ENCODE data around the gene TYW1. TPM values are rescaled to one million over a fixed set of nuclear protein-coding genes. Genes with fewer than 3 reads are reported as not detected.
A peak's percentile ranks its signal among the peaks of the same experiment; 100 is the strongest.
"Not testable (repeated sequence)": the region's sequence is repeated elsewhere in the genome, so short reads cannot be mapped to it uniquely, and the experiment has no call there.

Gene TYW1
- total RNA-seq, 1 donor from 2014 or later, result 20.0 TPM

- Histone ChIP-seq H3K4me1 (no peaks in the 10 kb centered on the region), H3K9me3 (no peaks in the 10 kb centered on the region), H3K27ac (no peak overlapping the region), H3K27me3 (no peaks in the 10 kb centered on the region), H3K36me3 (peaks cover 11% of the 10 kb centered on the region), H3K4me3 (no peak overlapping the region)
- DNase-seq, result no peak
- intact Hi-C loops (cut with DNase I), result no loop called here
- no peak for ATAC-seq
- TF ChIP-seq, protein P1, sequence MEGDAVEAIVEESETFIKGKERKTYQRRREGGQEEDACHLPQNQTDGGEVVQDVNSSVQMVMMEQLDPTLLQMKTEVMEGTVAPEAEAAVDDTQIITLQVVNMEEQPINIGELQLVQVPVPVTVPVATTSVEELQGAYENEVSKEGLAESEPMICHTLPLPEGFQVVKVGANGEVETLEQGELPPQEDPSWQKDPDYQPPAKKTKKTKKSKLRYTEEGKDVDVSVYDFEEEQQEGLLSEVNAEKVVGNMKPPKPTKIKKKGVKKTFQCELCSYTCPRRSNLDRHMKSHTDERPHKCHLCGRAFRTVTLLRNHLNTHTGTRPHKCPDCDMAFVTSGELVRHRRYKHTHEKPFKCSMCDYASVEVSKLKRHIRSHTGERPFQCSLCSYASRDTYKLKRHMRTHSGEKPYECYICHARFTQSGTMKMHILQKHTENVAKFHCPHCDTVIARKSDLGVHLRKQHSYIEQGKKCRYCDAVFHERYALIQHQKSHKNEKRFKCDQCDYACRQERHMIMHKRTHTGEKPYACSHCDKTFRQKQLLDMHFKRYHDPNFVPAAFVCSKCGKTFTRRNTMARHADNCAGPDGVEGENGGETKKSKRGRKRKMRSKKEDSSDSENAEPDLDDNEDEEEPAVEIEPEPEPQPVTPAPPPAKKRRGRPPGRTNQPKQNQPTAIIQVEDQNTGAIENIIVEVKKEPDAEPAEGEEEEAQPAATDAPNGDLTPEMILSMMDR (IDR thresholded peaks at IDR 0.05), result no peak
Measured at GRCh38 chr7:67100956-67101361, 104.3 kb downstream of the TYW1 start.

DNA sequence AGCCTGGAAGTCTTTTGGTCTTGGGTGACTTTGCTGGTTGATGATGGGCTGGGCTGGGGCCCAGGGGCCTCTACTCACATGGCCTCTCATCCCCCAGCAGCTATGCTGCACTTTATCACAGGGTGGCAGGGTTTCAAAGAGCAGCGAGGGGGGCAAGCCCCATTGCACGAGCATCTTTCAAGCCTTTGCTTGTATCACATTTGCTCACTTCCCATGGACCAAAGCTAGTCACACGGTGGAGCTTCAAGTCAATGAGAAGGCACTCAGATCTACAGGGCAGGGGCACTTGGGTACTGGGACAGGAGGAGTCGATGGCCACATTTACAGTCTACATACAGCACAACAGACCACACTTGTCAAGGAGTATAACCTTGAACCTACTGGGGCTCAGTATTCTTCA lies 108.3 kb downstream of the TYW1 start:
- not testable (repeated sequence) for H3K4me3 ChIP-seq, DNase-seq

DNA sequence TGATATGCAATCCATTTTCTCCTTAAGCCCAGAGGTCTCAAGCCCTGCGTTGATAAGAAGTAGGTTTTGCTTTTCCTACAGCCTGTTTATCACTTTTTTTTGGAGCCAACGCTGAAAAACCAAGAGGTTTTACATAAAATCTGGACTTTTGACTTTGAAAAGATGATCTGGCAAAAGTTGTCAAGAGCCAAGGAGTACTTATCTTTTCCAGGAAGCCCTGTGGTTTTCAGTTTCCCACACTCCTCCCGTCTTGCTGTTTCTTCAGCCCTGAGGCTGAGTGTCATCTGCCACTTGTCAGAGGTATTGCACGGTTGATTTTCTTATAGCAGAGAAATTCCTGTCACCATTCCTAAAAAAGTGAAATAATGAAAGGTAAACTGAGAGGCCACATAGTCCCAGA lies 108.7 kb downstream of the TYW1 start:
- H3K4me1 ChIP-seq, result no peaks in the 10 kb centered on the region
- H3K9me3 ChIP-seq, result no peaks in the 10 kb centered on the region
- DNase-seq (no peak), ATAC-seq (no peak)
- no peak overlapping the region for H3K27ac ChIP-seq
- no peaks in the 10 kb centered on the region for H3K27me3 ChIP-seq
- H3K4me3 ChIP-seq, result no peak overlapping the region
- intact Hi-C loops (cut with DNase I), result no loop called here
- TF ChIP-seq, protein P1 (IDR thresholded peaks at IDR 0.05), result no peak
- H3K36me3 ChIP-seq, result no peaks in the 10 kb centered on the region

More for the DNA sequence above, 108.3 kb downstream of the TYW1 start:
- H3K27me3 ChIP-seq; H3K27ac ChIP-seq; ATAC-seq; H3K4me1 ChIP-seq; H3K9me3 ChIP-seq; intact Hi-C loops (cut with DNase I); H3K36me3 ChIP-seq: not testable (repeated sequence)

- H3K4me1 ChIP-seq; H3K9me3 ChIP-seq; DNase-seq; H3K36me3 ChIP-seq; H3K4me3 ChIP-seq; intact Hi-C loops (cut with DNase I); H3K27me3 ChIP-seq; H3K27ac ChIP-seq: not testable (repeated sequence)
- peak; percentile 84 for ATAC-seq
Measured at GRCh38 chr7:67106255-67106654, 109.6 kb downstream of the TYW1 start.

GRCh38 chr7:67111342-67111741 lies 114.7 kb downstream of the TYW1 start:
- ATAC-seq; intact Hi-C loops (cut with DNase I); H3K4me1 ChIP-seq; DNase-seq; H3K27ac ChIP-seq; H3K9me3 ChIP-seq; H3K4me3 ChIP-seq; H3K36me3 ChIP-seq; H3K27me3 ChIP-seq: not testable (repeated sequence)

- H3K9me3 ChIP-seq; H3K27me3 ChIP-seq; intact Hi-C loops (cut with DNase I); H3K27ac ChIP-seq; ATAC-seq; H3K4me1 ChIP-seq; H3K36me3 ChIP-seq; H3K4me3 ChIP-seq; DNase-seq: not testable (repeated sequence)
Measured at GRCh38 chr7:67114483-67115246, 118.0 kb downstream of the TYW1 start.

- H3K4me3 ChIP-seq; ATAC-seq; H3K4me1 ChIP-seq; DNase-seq; intact Hi-C loops (cut with DNase I); H3K9me3 ChIP-seq; H3K27me3 ChIP-seq; H3K36me3 ChIP-seq; H3K27ac ChIP-seq: not testable (repeated sequence)
Measured at GRCh38 chr7:67120491-67120890, 123.9 kb downstream of the TYW1 start.

DNA sequence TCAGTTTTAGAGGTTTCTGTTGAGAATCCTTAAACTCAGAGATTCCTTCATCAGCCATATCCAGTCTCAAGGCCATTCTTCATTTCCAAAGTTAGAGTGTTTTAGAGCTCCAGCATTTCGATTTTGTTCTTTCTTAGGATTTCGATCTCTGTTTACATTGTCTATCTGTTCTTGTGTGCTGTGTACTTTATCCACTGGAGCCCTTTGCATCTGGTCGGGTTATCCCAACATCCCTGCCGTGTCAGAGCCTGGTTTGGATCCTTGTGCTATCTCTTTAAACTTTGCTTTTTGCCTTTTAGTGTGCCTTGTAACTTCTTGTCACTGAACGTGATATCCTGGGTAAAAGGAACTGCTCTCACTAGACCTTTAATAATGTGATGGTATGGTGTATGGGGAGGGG lies 131.6 kb downstream of the TYW1 start:
- H3K4me1 ChIP-seq; intact Hi-C loops (cut with DNase I); H3K27me3 ChIP-seq; H3K4me3 ChIP-seq; ATAC-seq; H3K36me3 ChIP-seq; H3K9me3 ChIP-seq; H3K27ac ChIP-seq; DNase-seq: not testable (repeated sequence)

DNA sequence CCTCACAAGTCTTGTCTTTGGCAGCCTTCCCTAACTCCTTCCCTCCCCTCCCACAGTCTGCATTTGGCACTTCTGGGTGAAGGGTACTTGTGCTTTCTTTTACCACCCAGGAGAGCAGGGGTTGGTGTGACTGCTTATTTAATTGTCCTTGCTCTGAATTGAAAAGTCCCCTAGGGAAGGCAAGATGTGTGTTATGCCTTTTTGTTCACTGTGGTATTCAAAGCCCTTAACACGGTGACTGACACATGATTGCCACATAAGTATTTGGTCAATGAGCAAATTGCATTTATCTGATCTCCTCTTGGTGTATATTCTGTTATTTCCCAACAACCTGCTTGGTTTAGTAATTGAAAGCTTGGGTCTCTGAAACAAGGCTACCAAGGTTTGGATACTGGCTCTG lies 134.1 kb downstream of the TYW1 start:
- intact Hi-C loops (cut with DNase I); H3K27ac ChIP-seq; DNase-seq; H3K36me3 ChIP-seq; H3K9me3 ChIP-seq; H3K4me1 ChIP-seq; H3K27me3 ChIP-seq; H3K4me3 ChIP-seq: not testable (repeated sequence)
- ATAC-seq, result peak; percentile 52

- ATAC-seq; intact Hi-C loops (cut with DNase I); H3K4me3 ChIP-seq; DNase-seq; H3K27ac ChIP-seq; H3K9me3 ChIP-seq; H3K36me3 ChIP-seq; H3K4me1 ChIP-seq; H3K27me3 ChIP-seq: not testable (repeated sequence)
Measured at GRCh38 chr7:67134912-67135311, 138.3 kb downstream of the TYW1 start.

GRCh38 chr7:67135617-67136486 lies 139.2 kb downstream of the TYW1 start:
- H3K27me3 ChIP-seq; H3K4me3 ChIP-seq; H3K4me1 ChIP-seq; intact Hi-C loops (cut with DNase I); H3K9me3 ChIP-seq; DNase-seq; ATAC-seq; H3K36me3 ChIP-seq; H3K27ac ChIP-seq: not testable (repeated sequence)

GRCh38 chr7:67137489-67137888 lies 140.9 kb downstream of the TYW1 start:
- H3K27ac ChIP-seq; DNase-seq; H3K9me3 ChIP-seq; H3K27me3 ChIP-seq; H3K36me3 ChIP-seq; ATAC-seq; H3K4me3 ChIP-seq; H3K4me1 ChIP-seq; intact Hi-C loops (cut with DNase I): not testable (repeated sequence)
